Adrenal gland (tissue), 12 donors: ENCODE data around the gene RBPJL. TPM values are rescaled to one million over a fixed set of nuclear protein-coding genes. Genes with fewer than 3 reads are reported as not detected.

Experiments used
- DNase-seq, 7 donors: peaks; one replicate each; pipeline ENCODE4 v3.0.0-alpha.2; 2019 to 2020
- H3K27ac ChIP-seq, 5 donors: fragments of 200-600 bp; sonication (generic) in 4 of 5; 1 replicate in 3 of 5; 2 replicates in 2 of 5; pipeline versions ENCODE4 v1.5.1 to v1.8.0; 2016 to 2020; ENCODE audit warnings: mild to moderate bottlenecking in 1 of 5
- H3K27me3 ChIP-seq: fragments of 200-600 bp; 2 replicates; pipeline ENCODE4 v1.8.0; 2021
- H3K36me3 ChIP-seq, 2 donors: fragments of 200-600 bp; replicated peaks in 1 of 2; 1 replicate in 1 of 2; 2 replicates in 1 of 2; pipeline versions ENCODE4 v1.5.1 to v1.8.0; 2018 to 2022
- H3K4me1 ChIP-seq, 2 donors: fragments of 200-600 bp; replicated peaks in 1 of 2; 1 replicate in 1 of 2; 2 replicates in 1 of 2; pipeline versions ENCODE4 v1.5.1 to v1.8.0; 2018 to 2021
- H3K4me3 ChIP-seq, 4 donors: fragments of 200-600 bp; sonication (generic) in 3 of 4; one replicate each; pipeline ENCODE4 v1.5.1; 2016 to 2018
- H3K9me3 ChIP-seq, 3 donors: fragments of 200-600 bp; sonication (generic) in 1 of 3; replicated peaks in 1 of 3; 1 replicate in 2 of 3; 2 replicates in 1 of 3; pipeline versions ENCODE4 v1.5.1 to v1.8.0; 2016 to 2021
- POLR2A ChIP-seq, 2 donors: fragments of 450-650 bp; IDR thresholded peaks; one replicate each; pipeline ENCODE4 v1.6.1; 2017; ENCODE audit warnings: antibody characterized with exemption in 2 of 2, mild to moderate bottlenecking in 2 of 2, moderate library complexity in 1 of 2
- WGBS, 4 donors: extraction: QIAGEN DNeasy Blood & Tissue Kit in 2 of 4; methylation state at CpG; one replicate each; pipeline versions ENCODE4 v1.1.5 to v1.1.7; 2013 to 2017; 5-methylcytosine and 5-hydroxymethylcytosine counted together
- intact Hi-C, 2 donors: fragments of 100-400 bp; cut with DNase I; formaldehyde crosslinking; loops; one replicate each; pipeline versions ENCODE4 v1.14.1 to v1.15.0; 2022 to 2023
- polyA plus RNA-seq, 3 donors: library from polyadenylated mRNA; stranded (reverse); fragments of 200-250 nt in 2 of 3; fragments of 350-450 nt in 1 of 3; fragmentation: Illumina TruSeq in 1 of 3; extraction: RNeasy Lipid Tissue Mini Kit (QIAGEN cat#74804) in 1 of 3; gene quantifications; one replicate each; pipeline ENCODE4 v1.2.3, GENCODE V29; 2013 to 2014
- total RNA-seq, 9 donors: library from RNA; depleted of rRNA in 4 of 9; stranded (reverse); fragments of >200 nt in 4 of 9; fragments of 120-200 nt in 1 of 9; fragmentation: NEBNext Ultra II Directional in 1 of 9; extraction: Animal tissue kit (Norgen Biotek cat#: 25700) in 1 of 9; gene quantifications; one replicate each; pipeline versions ENCODE4 v1.1.0 to v1.2.4, GENCODE V29; 2013 to 2023
- TF ChIP-seq, protein P1 (sequence below), 6 experiments: fragments of 450-650 bp in 4 of 6; fragments of 200-600 bp in 2 of 6; sonication (generic) in 1 of 6; IDR thresholded peaks; 1 replicate in 5 of 6; 2 replicates in 1 of 6; pipeline versions ENCODE4 v1.5.1 to v1.8.0; 2016 to 2021; ENCODE audit warnings: antibody characterized with exemption in 6 of 6, mild to moderate bottlenecking in 2 of 6, moderate library complexity in 1 of 6
- donor health status: healthy with polysubstance abuse.
- donor health status: Bipolar disorder and iron deficiency.
- donor health status: DM: yes; HTN: yes; CAD: no.
- donor health status: DM: no; HTN: no; CAD: no.
- donor health status: DM: no; HTN: no; CAD: no.
- donor health status: DM: yes; HTN: yes; CAD: no.

Gene RBPJL
- total and polyA plus RNA-seq, 12 donors, result 0.03 to 0.06 TPM; not detected in 10

DNA sequence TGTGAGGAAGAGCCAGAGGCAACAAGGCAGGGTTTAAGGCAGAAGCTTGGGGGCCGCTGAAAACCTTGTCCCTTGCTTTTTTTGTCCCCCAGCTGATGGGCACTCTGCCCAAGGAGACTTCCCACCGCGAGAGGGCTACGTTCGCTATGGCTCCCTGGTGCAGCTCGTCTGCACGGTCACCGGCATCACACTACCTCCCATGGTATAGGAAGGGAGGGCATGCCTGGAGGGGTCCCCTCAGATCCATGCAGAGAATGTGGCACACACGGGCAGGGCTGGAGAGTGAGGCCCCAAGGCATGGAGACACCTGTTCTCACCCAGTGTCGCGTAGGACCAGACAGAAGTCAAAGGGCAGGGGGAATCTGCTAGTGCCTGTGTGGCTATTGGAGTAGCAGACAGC lies 7.3 kb downstream of the RBPJL start:
- Histone ChIP-seq H3K4me1 (no peaks in the 10 kb centered on the region), H3K36me3 (no peaks in the 10 kb centered on the region), H3K27ac (no peak overlapping the region), H3K9me3 (no peaks in the 10 kb centered on the region), H3K27me3 (peaks cover 29% of the 10 kb centered on the region), H3K4me3 (no peak overlapping the region)
- WGBS, 4 donors, result 75 to 80% (median 76%) methylated on average over 4 to 11 of the region's 11 CpGs
- no peak for DNase-seq
- intact Hi-C loops, result loop anchor here in 1 of 2 donors (10.0 kb wide), 1 partner anchor 461 kb away; no protein-coding TSS in a partner anchor
- TF ChIP-seq, protein P1, sequence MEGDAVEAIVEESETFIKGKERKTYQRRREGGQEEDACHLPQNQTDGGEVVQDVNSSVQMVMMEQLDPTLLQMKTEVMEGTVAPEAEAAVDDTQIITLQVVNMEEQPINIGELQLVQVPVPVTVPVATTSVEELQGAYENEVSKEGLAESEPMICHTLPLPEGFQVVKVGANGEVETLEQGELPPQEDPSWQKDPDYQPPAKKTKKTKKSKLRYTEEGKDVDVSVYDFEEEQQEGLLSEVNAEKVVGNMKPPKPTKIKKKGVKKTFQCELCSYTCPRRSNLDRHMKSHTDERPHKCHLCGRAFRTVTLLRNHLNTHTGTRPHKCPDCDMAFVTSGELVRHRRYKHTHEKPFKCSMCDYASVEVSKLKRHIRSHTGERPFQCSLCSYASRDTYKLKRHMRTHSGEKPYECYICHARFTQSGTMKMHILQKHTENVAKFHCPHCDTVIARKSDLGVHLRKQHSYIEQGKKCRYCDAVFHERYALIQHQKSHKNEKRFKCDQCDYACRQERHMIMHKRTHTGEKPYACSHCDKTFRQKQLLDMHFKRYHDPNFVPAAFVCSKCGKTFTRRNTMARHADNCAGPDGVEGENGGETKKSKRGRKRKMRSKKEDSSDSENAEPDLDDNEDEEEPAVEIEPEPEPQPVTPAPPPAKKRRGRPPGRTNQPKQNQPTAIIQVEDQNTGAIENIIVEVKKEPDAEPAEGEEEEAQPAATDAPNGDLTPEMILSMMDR (IDR thresholded peaks at IDR 0.05), result no peak
- TF ChIP-seq POLR2A (IDR thresholded peaks at IDR 0.05), result no peak

DNA sequence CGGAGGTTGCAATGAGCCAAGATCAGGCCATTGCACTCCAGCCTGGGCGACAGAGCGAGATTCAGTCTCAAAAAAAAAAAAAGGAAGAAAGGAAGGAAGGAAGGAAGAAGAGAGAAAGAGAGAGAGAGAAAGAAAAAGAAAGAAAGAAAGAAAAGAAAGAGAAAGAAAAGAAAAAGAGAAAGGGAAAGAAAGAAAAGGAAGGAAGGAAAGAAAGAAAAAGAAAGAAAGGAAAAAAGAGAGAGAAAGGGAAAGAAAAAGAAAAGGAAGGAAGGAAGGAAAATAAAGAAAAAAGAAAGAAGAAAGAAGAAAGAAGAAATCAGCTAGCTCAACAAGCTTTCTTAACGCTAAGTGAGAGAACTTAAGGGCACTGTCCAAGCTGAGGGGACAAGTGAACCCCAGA lies 9.0 kb downstream of the RBPJL start:
- intact Hi-C loops, result loop anchor here (5.0 to 10.0 kb wide), 4 partner anchors 57 to 462 kb away; no protein-coding TSS in a partner anchor
- Histone ChIP-seq H3K4me3 (no peak overlapping the region), H3K27me3 (peaks cover 29% of the 10 kb centered on the region), H3K36me3 (no peaks in the 10 kb centered on the region), H3K27ac (no peak overlapping the region), H3K4me1 (no peaks in the 10 kb centered on the region), H3K9me3 (no peaks in the 10 kb centered on the region)
- DNase-seq, result no peak
- no peak for TF ChIP-seq POLR2A (IDR thresholded peaks at IDR 0.05)
- TF ChIP-seq, protein P1 (IDR thresholded peaks at IDR 0.05), result no peak
- 88 to 94% (median 91%) methylated on average over 4 of the region's 4 CpGs for WGBS, 4 donors

DNA sequence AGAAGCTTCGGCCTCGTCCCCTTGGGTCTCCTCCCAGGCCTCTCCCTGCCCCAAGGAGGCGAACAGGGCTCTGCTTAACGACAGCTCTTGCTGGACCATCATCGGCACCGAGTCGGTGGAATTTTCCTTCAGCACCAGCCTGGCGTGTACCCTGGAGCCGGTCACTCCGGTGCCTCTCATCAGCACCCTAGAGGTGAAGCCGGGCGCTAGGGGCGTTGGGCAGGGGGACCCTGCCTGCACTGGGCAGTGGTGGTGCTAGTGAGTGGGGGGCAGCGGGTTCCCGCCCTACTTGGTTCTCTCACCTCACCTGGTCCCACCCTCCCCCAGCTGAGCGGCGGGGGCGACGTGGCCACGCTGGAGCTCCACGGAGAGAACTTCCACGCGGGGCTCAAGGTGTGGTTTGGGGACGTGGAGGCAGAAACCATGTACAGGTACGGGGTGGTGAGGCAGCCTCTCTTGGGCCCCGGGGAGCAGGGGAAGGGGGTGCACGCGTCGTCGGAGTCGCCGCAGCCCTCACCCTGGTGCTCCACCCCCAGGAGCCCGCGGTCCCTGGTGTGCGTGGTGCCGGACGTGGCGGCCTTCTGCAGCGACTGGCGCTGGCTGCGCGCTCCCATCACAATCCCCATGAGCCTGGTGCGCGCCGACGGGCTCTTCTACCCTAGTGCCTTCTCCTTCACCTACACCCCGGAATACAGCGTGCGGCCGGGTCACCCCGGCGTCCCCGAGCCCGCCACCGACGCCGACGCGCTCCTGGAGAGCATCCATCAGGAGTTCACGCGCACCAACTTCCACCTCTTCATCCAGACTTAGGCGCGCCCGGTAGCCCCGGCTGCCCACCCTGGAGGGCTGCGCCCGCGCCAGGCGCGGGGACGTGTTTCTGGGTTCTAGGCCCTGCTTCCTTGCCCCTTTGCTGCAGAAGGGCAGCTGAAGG lies 9.8 kb downstream of the RBPJL start:
- no peaks in the 10 kb centered on the region for H3K36me3 ChIP-seq
- H3K4me1 ChIP-seq, result no peaks in the 10 kb centered on the region
- H3K27me3 ChIP-seq, result peaks cover 28% of the 10 kb centered on the region
- DNase-seq, result no peak
- WGBS, 4 donors, result 22 to 33% (median 28%) methylated on average over 29 to 71 of the region's 71 CpGs
- H3K27ac ChIP-seq, result no peak overlapping the region
- no peak overlapping the region for H3K4me3 ChIP-seq
- intact Hi-C loops, result loop anchor here (5.0 to 10.0 kb wide), 4 partner anchors 56 to 461 kb away; no protein-coding TSS in a partner anchor
- no peaks in the 10 kb centered on the region for H3K9me3 ChIP-seq
- TF ChIP-seq, protein P1 (IDR thresholded peaks at IDR 0.05), result no peak
- no peak for TF ChIP-seq POLR2A (IDR thresholded peaks at IDR 0.05)

DNA sequence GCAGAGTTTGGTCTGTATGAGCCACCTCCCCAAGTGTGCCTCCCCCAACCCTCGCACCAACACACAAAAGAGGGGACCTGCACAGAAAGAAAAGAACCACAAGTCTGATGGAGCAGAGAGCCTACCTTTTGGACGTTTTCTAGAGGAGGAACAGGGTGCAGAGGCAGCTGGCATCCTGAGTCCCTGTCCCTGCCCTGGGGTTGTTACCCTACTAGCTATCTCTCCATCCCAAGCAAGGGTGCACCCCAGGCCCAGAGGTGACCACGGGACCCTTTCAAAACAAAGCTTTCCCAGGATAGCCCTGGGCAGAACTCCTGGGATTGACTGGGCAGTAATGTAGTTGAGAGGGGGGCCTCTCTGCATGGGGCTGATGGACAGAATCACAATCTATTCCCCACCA lies 11.2 kb downstream of the RBPJL start:
- DNase-seq, result no peak
- intact Hi-C loops, result loop anchor here (5.0 to 10.0 kb wide), 4 partner anchors 54 to 459 kb away; no protein-coding TSS in a partner anchor
- WGBS, 4 donors, result 56 to 71% (median 60%) methylated on average over 3 of the region's 3 CpGs

More for the DNA sequence above, 11.2 kb downstream of the RBPJL start:
- H3K27ac ChIP-seq, result no peak overlapping the region
- H3K4me1 ChIP-seq, result no peaks in the 10 kb centered on the region
- H3K4me3 ChIP-seq, result no peak overlapping the region
- H3K36me3 ChIP-seq, result no peaks in the 10 kb centered on the region
- TF ChIP-seq POLR2A (IDR thresholded peaks at IDR 0.05), result no peak
- TF ChIP-seq, protein P1 (IDR thresholded peaks at IDR 0.05), result no peak
- no peaks in the 10 kb centered on the region for H3K9me3 ChIP-seq
- H3K27me3 ChIP-seq, result peaks cover 15% of the 10 kb centered on the region
